Smooth muscle cell (in vitro differentiated cells): ENCODE data around the gene PCDHGC4. TPM values are rescaled to one million over a fixed set of nuclear protein-coding genes. Genes with fewer than 3 reads are reported as not detected.

Source experiments
- DNase-seq: peaks from one replicate; lab custom pipeline; 2025; ENCODE audit not compliant: unreplicated experiment; lab: John Stamatoyannopoulos, UW
- H2AFZ ChIP-seq: fragments of 200-600 bp; sonication (generic); 2 replicates; pipeline ENCODE4 v1.6.0; 2016; ENCODE audit warnings: antibody characterized with exemption, low read depth, mild to moderate bottlenecking
- H3F3A ChIP-seq: fragments of 200-600 bp; sonication (generic); 2 replicates; pipeline ENCODE4 v1.6.0; 2017; ENCODE audit warnings: antibody characterized with exemption, low read depth
- H3K27ac ChIP-seq: fragments of 200-600 bp; sonication (generic); 2 replicates; pipeline ENCODE4 v1.5.1; 2016; ENCODE audit warnings: low read depth, mild to moderate bottlenecking
- H3K27me3 ChIP-seq: fragments of 200-600 bp; sonication (generic); 2 replicates; pipeline ENCODE4 v1.6.1; 2016; ENCODE audit warnings: low read depth, mild to moderate bottlenecking
- H3K36me3 ChIP-seq: fragments of 200-600 bp; sonication (generic); 2 replicates; pipeline ENCODE4 v1.5.1; 2016; ENCODE audit warnings: low read depth
- H3K4me1 ChIP-seq: fragments of 200-600 bp; sonication (generic); 2 replicates; pipeline ENCODE4 v1.5.1; 2016; ENCODE audit warnings: low read depth
- H3K4me2 ChIP-seq: fragments of 200-600 bp; sonication (generic); 2 replicates; pipeline ENCODE4 v1.6.0; 2016; ENCODE audit warnings: mild to moderate bottlenecking
- H3K4me3 ChIP-seq: fragments of 200-600 bp; sonication (generic); 2 replicates; pipeline ENCODE4 v1.5.1; 2016; ENCODE audit warnings: mild to moderate bottlenecking
- H3K79me2 ChIP-seq: fragments of 200-600 bp; sonication (generic); 2 replicates; pipeline ENCODE4 v1.6.0; 2016; ENCODE audit warnings: low read depth, mild to moderate bottlenecking
- H3K9ac ChIP-seq: fragments of 200-600 bp; sonication (generic); 2 replicates; pipeline ENCODE4 v1.6.0; 2016; ENCODE audit warnings: low read depth
- H3K9me3 ChIP-seq: fragments of 200-600 bp; sonication (generic); replicated peaks from 2 replicates; pipeline ENCODE4 v1.5.1; 2016; ENCODE audit warnings: low read depth
- H4K20me1 ChIP-seq: fragments of 200-600 bp; sonication (generic); 2 replicates; pipeline ENCODE4 v1.6.0; 2016; ENCODE audit warnings: low read depth
- whole genome bisulfite sequencing: methylation state at CpG from one replicate; pipeline ENCODE4 v1.1.7; 2016; ENCODE audit warnings: low lambda C conversion rate; 5-methylcytosine and 5-hydroxymethylcytosine counted together
- polyA plus RNA-seq: library from polyadenylated mRNA; unstranded; fragments of >200 nt; fragmentation: Nextera tagmentation; extraction: Ambion mirVana; gene quantifications from 2 replicates; pipeline ENCODE4 v1.2.1, GENCODE V29; 2016
- total RNA-seq: library from RNA; depleted of rRNA; stranded (reverse); fragments of >200 nt; gene quantifications from 2 replicates; pipeline ENCODE4 v1.2.3, GENCODE V29; 2014
- TF ChIP-seq, protein P1 (sequence below): fragments of 200-600 bp; sonication (generic); IDR thresholded peaks from 2 replicates; pipeline ENCODE4 v1.5.1; 2017; ENCODE audit warnings: borderline replicate concordance, mild to moderate bottlenecking, antibody characterized with exemption; ENCODE audit not compliant: insufficient read depth, poor library complexity, severe bottlenecking

Gene PCDHGC4
- total and polyA plus RNA-seq, 2 experiments from 2014 or later = 0.16 to 3.8 TPM

DNA sequence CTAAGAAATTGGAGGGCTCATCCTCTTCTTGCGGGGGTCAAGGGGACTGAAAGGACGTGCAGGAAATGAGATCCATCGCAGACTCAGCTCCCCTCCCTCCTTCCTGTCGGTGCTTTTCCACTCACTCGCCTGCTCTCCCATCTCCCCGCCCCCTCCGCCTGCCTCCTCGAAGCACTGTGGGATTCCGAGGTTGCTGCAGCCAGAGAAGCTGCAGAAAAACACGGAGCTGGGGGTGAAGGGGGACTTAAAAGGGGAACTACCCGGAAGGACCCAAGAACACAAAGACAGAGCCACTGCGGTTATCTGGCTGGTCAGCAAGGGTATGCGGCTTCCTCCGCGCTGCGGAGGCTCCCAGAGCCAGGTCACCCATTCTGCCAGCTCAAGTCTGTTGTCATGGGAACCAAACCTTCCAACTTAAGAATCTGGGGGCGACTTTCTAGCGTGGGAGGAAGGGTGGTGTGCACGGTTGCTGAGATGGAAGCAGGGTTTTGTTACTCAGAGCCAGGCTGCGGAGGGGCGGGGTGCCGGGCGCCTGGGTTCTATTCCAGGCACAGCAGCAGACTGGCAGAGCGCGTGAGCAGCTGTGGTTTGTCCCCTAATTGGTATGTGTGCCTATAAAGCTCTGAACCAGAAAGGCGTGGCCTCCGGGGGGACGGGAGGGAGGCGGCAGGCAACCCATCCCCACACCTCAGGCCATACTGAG, 28.9 kb downstream of the PCDHGC4 start:
- no peak overlapping the region for H2AFZ ChIP-seq
- peak overlapping the region; percentile 55 for H3K4me3 ChIP-seq
- H3K4me1 ChIP-seq = peaks cover 43% of the 10 kb centered on the region
- no peaks in the 10 kb centered on the region for H3K79me2 ChIP-seq
- no peaks in the 10 kb centered on the region for H3K9me3 ChIP-seq
- peak overlapping the region; percentile 86 for H3K4me2 ChIP-seq
- TF ChIP-seq, protein P1, sequence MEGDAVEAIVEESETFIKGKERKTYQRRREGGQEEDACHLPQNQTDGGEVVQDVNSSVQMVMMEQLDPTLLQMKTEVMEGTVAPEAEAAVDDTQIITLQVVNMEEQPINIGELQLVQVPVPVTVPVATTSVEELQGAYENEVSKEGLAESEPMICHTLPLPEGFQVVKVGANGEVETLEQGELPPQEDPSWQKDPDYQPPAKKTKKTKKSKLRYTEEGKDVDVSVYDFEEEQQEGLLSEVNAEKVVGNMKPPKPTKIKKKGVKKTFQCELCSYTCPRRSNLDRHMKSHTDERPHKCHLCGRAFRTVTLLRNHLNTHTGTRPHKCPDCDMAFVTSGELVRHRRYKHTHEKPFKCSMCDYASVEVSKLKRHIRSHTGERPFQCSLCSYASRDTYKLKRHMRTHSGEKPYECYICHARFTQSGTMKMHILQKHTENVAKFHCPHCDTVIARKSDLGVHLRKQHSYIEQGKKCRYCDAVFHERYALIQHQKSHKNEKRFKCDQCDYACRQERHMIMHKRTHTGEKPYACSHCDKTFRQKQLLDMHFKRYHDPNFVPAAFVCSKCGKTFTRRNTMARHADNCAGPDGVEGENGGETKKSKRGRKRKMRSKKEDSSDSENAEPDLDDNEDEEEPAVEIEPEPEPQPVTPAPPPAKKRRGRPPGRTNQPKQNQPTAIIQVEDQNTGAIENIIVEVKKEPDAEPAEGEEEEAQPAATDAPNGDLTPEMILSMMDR = no peak
- H4K20me1 ChIP-seq = no peaks in the 10 kb centered on the region
- H3K36me3 ChIP-seq = no peaks in the 10 kb centered on the region
- H3K27ac ChIP-seq = peak overlapping the region; percentile 100
- H3K27me3 ChIP-seq = no peaks in the 10 kb centered on the region
- peak; percentile 91 for DNase-seq
- peak overlapping the region; percentile 97 for H3K9ac ChIP-seq
- peaks cover 58% of the 10 kb centered on the region for H3F3A ChIP-seq
- WGBS = 2% methylated on average over 29 of the region's 29 CpGs

DNA sequence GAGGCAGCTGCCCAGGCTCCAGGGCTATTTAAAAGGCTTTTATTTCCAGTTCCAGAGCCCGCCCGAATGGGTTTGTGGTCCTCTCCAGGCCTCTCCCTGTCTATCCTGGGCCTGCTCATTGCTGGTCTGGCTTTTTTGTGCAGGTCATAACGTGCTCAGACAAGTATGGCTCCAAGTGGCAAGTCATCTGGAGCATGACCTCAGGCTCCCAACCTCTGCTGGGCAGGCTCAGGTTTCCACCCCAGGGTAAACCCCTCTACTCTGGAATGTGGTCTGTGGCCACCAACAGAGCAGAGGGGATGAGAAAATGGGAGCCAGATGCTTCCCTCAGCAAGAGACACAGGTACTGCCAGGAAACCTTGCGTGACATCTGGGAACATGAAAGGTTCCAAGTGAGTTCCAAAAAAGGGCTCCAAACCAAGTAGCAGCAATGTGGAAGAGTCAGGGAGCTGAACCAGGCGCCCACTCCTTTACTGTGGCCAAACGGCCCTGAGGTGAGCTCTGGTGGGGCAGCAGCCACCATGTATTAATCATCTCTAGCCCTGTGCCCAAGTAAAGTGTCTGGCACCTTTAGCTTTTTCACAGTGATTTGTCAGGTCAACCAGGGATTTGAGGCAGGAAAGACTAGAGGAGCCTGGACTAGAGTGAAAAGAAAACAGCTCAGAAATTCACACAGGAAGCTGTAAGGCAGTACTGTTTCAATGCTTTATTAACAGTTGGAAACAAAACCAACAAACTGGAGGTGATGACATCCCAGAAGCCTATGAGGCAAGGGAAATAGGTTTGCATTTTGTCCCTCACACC, 29.7 kb downstream of the PCDHGC4 start:
- Histone ChIP-seq H3K9ac (peak overlapping the region; percentile 97), H2AFZ (no peak overlapping the region), H4K20me1 (no peaks in the 10 kb centered on the region), H3K4me2 (peak overlapping the region; percentile 86), H3K4me3 (peak overlapping the region; percentile 55), H3K4me1 (peaks cover 37% of the 10 kb centered on the region), H3K36me3 (no peaks in the 10 kb centered on the region), H3K9me3 (no peaks in the 10 kb centered on the region), H3K79me2 (no peaks in the 10 kb centered on the region), H3K27ac (peak overlapping the region; percentile 100), H3F3A (peaks cover 64% of the 10 kb centered on the region), H3K27me3 (no peaks in the 10 kb centered on the region)
- TF ChIP-seq, protein P1 = no peak
- 17% methylated on average over 6 of the region's 6 CpGs for WGBS
- DNase-seq = no peak

- no peaks in the 10 kb centered on the region for H3K27me3 ChIP-seq
- peak overlapping the region; percentile 100 for H3K27ac ChIP-seq
- no peaks in the 10 kb centered on the region for H3K9me3 ChIP-seq
- no peak overlapping the region for H3K4me3 ChIP-seq
- no peak overlapping the region for H2AFZ ChIP-seq
- DNase-seq = no peak
- H3K36me3 ChIP-seq = no peaks in the 10 kb centered on the region
- H3F3A ChIP-seq = peaks cover 65% of the 10 kb centered on the region
- TF ChIP-seq, protein P1 = no peak
- peak overlapping the region; percentile 86 for H3K4me2 ChIP-seq
- peak overlapping the region; percentile 97 for H3K9ac ChIP-seq
- WGBS = 88% methylated on average over 3 of the region's 3 CpGs
- no peaks in the 10 kb centered on the region for H3K79me2 ChIP-seq
- peaks cover 39% of the 10 kb centered on the region for H3K4me1 ChIP-seq
- no peaks in the 10 kb centered on the region for H4K20me1 ChIP-seq
Observed at GRCh38 chr5:141515141-141515540, 30.3 kb downstream of the PCDHGC4 start.
